Measurements from ENCODE around the gene VGF. TPM values are rescaled to one million over a fixed set of nuclear protein-coding genes. Genes with fewer than 3 reads are reported as not detected.
A peak's percentile ranks its signal among the peaks of the same experiment; 100 is the strongest.
"Not testable (repeated sequence)": the region's sequence is repeated elsewhere in the genome, so short reads cannot be mapped to it uniquely, and the experiment has no call there.

Gene VGF
- total and polyA plus RNA-seq, 2 donors (not counting 1 experiment from before 2014, with no cell fraction given), result 0.10 to 0.17 TPM

DNA sequence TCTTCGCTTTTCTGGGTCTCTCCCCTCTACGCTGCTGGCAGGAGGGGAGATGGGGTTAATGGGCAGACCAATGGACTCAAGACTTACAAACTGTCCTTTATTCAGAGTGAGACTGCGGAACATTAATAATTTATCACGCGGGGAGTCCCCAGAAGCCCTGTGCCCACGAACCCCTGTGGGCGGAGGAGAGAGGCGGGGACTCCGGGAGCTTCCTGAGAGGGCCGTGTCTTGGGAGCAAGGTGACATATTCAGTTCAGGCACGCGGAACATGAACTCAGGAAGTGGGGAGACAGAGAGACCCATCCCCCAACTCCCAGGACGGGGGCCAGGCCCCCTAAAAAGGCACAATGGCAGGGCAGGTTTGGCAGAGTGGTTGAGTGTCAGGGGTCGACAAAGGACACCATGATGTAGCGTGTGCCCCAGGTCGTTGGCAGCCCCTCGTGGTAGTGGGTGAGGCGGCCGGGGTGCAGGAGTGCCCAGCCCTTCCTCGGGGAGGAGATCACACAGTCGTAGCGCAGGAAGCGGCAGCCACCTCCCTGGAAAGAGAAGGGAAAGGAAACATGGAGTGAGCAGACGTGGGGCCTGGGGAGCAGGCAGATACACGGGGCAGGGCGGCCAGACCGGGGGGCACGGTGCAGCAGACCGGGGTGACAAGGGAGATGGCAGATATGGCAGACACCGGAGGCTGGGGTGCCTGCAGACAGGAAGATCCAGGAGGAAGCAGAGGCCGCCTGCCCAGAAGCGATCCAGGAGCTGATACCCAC lies 40.7 kb upstream of the VGF start:
- POLR2A ChIA-PET, result no interaction called here
- Mint-ChIP-seq H3K4me1 (peaks cover 21% of the 10 kb centered on the region), H3K4me3 (no peak overlapping the region), H3K9me3 (ENCODE audit: insufficient read depth) (no peaks in the 10 kb centered on the region), H3K27me3 (peaks cover 12% of the 10 kb centered on the region), H3K27ac (peak overlapping the region; percentile 22)
- Histone ChIP-seq H3K4me3 (ENCODE audit: control extremely low read depth in 1 of 5, extremely low read depth in 1 of 5, insufficient read depth in 1 of 5, low read depth in 2 of 5, low read length in 4 of 5) (no peak overlapping the region), H2AFZ (ENCODE audit: insufficient read depth, low read depth, low read length, poor library complexity, severe bottlenecking) (no peak overlapping the region), H3K9me3 (ENCODE audit: control extremely low read depth in 1 of 3, control insufficient read depth in 2 of 3, insufficient read depth in 1 of 3, low read length in 2 of 3) (peaks cover 0 to 8% (median 0%) of the 10 kb centered on the region in 3 donors), H3K36me3 (replicated peaks in 1 of 2; ENCODE audit: control extremely low read depth in 1 of 2, control insufficient read depth in 1 of 2, extremely low read depth in 1 of 2, insufficient read depth in 2 of 2, low read length in 1 of 2) (peaks cover 0 to 10% of the 10 kb centered on the region in 2 experiments), H3K9ac (ENCODE audit: low read length) (no peak overlapping the region), H4K20me1 (ENCODE audit: control insufficient read depth, insufficient read depth, low read length, poor library complexity, severe bottlenecking) (no peaks in the 10 kb centered on the region), H3K27ac (ENCODE audit: low read length in 2 of 2) (no peak overlapping the region), H3K4me1 (ENCODE audit: control insufficient read depth in 2 of 2, insufficient read depth in 2 of 2, low read length in 2 of 2) (peaks cover 14 to 22% of the 10 kb centered on the region in 2 donors), H3K79me2 (ENCODE audit: control insufficient read depth, insufficient read depth, low read length) (no peaks in the 10 kb centered on the region), H3K27me3 (replicated peaks in 1 of 4; ENCODE audit: control extremely low read depth in 1 of 4, control insufficient read depth in 3 of 4, insufficient read depth in 4 of 4, low read length in 3 of 4) (peaks cover 0 to 17% (median 8%) of the 10 kb centered on the region in 4 experiments), H3K4me2 (replicated peaks; ENCODE audit: low read depth, low read length, poor library complexity, severe bottlenecking) (no peak overlapping the region)
- ATAC-seq (ENCODE audit: low read depth), result no peak
- 88% methylated on average over 28 of the region's 32 CpGs for WGBS (ENCODE audit: insufficient coverage)
- CTCF ChIA-PET, result interaction anchor here (1.4 kb wide), 1 partner anchor 12 kb away, joined by 3 read pairs; no protein-coding TSS in a partner anchor
- TF ChIP-seq, protein P1, sequence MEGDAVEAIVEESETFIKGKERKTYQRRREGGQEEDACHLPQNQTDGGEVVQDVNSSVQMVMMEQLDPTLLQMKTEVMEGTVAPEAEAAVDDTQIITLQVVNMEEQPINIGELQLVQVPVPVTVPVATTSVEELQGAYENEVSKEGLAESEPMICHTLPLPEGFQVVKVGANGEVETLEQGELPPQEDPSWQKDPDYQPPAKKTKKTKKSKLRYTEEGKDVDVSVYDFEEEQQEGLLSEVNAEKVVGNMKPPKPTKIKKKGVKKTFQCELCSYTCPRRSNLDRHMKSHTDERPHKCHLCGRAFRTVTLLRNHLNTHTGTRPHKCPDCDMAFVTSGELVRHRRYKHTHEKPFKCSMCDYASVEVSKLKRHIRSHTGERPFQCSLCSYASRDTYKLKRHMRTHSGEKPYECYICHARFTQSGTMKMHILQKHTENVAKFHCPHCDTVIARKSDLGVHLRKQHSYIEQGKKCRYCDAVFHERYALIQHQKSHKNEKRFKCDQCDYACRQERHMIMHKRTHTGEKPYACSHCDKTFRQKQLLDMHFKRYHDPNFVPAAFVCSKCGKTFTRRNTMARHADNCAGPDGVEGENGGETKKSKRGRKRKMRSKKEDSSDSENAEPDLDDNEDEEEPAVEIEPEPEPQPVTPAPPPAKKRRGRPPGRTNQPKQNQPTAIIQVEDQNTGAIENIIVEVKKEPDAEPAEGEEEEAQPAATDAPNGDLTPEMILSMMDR (IDR thresholded peaks at IDR 0.05), result no peak
- no peak for TF ChIP-seq EZH2 (IDR thresholded peaks at IDR 0.05; ENCODE audit: borderline replicate concordance, insufficient read depth, low read depth, low read length, poor library complexity, severe bottlenecking)
- no peak for DNase-seq
- intact Hi-C loops (cut with micrococcal nuclease), result no loop called here

DNA sequence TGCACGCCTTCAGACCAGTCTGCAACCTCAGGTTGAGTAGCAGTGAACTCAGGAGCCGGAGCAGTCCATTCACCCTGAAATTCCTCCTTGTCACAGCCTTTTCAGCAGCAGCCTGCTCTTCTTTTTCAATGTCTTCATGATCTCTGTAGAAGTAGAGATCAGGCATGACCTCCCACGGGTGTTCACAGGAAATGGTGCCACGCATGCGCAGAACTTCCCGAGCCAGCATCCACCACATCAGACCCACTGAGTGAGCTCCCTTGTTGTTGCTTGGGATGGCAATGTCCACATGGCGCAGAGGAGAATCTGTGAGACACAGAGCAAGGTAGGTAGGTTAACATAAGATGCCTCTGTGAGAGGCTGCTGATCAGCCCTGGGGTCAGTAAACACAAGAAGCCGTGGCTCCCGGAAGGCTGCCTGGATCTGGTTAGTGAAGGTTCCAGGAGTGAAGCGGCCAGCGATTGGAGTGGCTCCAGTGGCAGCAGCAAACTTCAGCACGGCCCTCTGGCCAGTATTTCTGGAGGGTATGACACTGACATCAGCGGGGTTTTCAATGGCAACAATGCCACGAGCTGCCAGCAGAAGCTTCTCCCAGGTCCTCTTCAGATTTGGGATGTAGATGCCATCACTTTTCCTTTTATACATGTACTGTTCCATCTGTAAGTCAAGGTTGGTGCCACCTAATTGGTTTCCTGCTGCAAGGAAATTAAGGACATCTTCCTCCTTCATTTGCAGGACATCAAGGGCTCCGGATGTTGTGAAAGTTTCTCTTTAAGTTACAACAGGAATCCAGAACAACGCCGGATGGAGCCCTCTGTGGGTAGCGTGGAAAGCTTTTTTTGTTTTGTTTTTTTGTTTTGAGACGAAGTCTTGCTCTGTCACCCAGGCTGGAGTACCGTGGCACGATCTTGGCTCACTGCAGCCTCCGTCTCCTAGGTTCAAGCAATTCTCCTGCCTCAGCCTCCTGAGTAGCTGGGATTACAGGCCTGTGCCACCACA lies 38.7 kb upstream of the VGF start:
- ATAC-seq (ENCODE audit: low read depth); H3K27ac ChIP-seq (ENCODE audit: low read length in 2 of 2); H4K20me1 ChIP-seq (ENCODE audit: control insufficient read depth, insufficient read depth, low read length, poor library complexity, severe bottlenecking); H3K9me3 Mint-ChIP-seq (ENCODE audit: insufficient read depth); H2AFZ ChIP-seq (ENCODE audit: insufficient read depth, low read depth, low read length, poor library complexity, severe bottlenecking); POLR2A ChIA-PET; H3K9ac ChIP-seq (ENCODE audit: low read length); DNase-seq; H3K4me3 ChIP-seq (ENCODE audit: control extremely low read depth in 1 of 5, extremely low read depth in 1 of 5, insufficient read depth in 1 of 5, low read depth in 2 of 5, low read length in 4 of 5); H3K79me2 ChIP-seq (ENCODE audit: control insufficient read depth, insufficient read depth, low read length); intact Hi-C loops (cut with micrococcal nuclease); H3K27ac Mint-ChIP-seq; H3K36me3 ChIP-seq (replicated peaks in 1 of 2; ENCODE audit: control extremely low read depth in 1 of 2, control insufficient read depth in 1 of 2, extremely low read depth in 1 of 2, insufficient read depth in 2 of 2, low read length in 1 of 2); H3K4me2 ChIP-seq (replicated peaks; ENCODE audit: low read depth, low read length, poor library complexity, severe bottlenecking): not testable (repeated sequence)
- H3K27me3 ChIP-seq (replicated peaks in 1 of 4; ENCODE audit: control extremely low read depth in 1 of 4, control insufficient read depth in 3 of 4, insufficient read depth in 4 of 4, low read length in 3 of 4), result peaks cover 0 to 32% (median 16%) of the 10 kb centered on the region in 4 experiments
- CTCF ChIA-PET, result interaction anchor here (1.4 to 1.7 kb wide), 2 partner anchors 9 to 12 kb away, joined by 3 to 7 read pairs; no protein-coding TSS in a partner anchor
- peaks cover 0 to 19% (median 0%) of the 10 kb centered on the region in 3 donors for H3K9me3 ChIP-seq (ENCODE audit: control extremely low read depth in 1 of 3, control insufficient read depth in 2 of 3, insufficient read depth in 1 of 3, low read length in 2 of 3)
- WGBS (ENCODE audit: insufficient coverage), result 80% methylated on average over 18 of the region's 22 CpGs
- H3K4me3 Mint-ChIP-seq, result peak overlapping the region; percentile 17
- H3K4me1 Mint-ChIP-seq, result peaks cover 23% of the 10 kb centered on the region
- peaks cover 18 to 27% of the 10 kb centered on the region in 2 donors for H3K4me1 ChIP-seq (ENCODE audit: control insufficient read depth in 2 of 2, insufficient read depth in 2 of 2, low read length in 2 of 2)
- peaks cover 22% of the 10 kb centered on the region for H3K27me3 Mint-ChIP-seq

Measured in B cell (primary cell).